ENCODE results near the gene KNTC1.

DNA sequence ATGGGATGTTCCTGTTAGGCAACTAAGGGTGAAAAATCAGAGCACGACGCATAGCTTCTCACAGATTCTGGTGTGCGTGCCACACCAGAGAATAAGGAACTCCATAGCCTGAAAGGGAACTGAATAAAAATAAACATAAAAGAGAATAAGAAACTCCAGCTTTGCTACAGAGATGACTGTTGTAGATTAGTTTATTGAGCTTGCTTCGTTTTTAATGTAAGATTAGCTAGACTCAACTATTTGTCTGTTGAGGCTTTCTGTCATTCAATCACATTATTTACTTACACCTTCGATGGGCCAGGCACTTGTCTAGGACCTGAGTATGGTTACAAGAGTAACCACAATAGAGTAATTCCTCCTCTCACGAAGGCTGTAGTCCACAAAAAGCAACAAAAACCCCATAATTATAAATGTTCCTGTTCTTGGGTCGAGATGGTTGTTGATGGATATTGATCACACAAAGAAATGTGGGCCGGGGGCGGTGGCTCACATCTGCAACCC is 25.5 kb upstream of the KNTC1 start:
- no peak for TF ChIP-seq CTCF (conservative IDR thresholded peaks at IDR 0.05; ENCODE audit: low read length)
- TF ChIP-seq EZH2phosphoT487 (IDR thresholded peaks at IDR 0.05; ENCODE audit: borderline replicate concordance): no peak
